Measurements from ENCODE around the gene ZFAND3.

The ZFAND3 gene

GRCh38 chr6:37919417-37920157 is 100.1 kb downstream of the ZFAND3 start:
- DNase-seq (ENCODE audit: low spot score) = no peak
- in situ Hi-C loops (cut with MboI; ENCODE audit: low sequenced_read_pairs, unreplicated experiment) = no loop called here
- TF ChIP-seq, protein P1, sequence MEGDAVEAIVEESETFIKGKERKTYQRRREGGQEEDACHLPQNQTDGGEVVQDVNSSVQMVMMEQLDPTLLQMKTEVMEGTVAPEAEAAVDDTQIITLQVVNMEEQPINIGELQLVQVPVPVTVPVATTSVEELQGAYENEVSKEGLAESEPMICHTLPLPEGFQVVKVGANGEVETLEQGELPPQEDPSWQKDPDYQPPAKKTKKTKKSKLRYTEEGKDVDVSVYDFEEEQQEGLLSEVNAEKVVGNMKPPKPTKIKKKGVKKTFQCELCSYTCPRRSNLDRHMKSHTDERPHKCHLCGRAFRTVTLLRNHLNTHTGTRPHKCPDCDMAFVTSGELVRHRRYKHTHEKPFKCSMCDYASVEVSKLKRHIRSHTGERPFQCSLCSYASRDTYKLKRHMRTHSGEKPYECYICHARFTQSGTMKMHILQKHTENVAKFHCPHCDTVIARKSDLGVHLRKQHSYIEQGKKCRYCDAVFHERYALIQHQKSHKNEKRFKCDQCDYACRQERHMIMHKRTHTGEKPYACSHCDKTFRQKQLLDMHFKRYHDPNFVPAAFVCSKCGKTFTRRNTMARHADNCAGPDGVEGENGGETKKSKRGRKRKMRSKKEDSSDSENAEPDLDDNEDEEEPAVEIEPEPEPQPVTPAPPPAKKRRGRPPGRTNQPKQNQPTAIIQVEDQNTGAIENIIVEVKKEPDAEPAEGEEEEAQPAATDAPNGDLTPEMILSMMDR (IDR thresholded peaks at IDR 0.05; ENCODE audit: borderline replicate concordance, control extremely low read depth, extremely low read depth, insufficient read depth, missing control alignments) = no peak

GRCh38 chr6:37920667-37921066 is 101.1 kb downstream of the ZFAND3 start:
- no peak for DNase-seq (ENCODE audit: low spot score)
- in situ Hi-C loops (cut with MboI; ENCODE audit: low sequenced_read_pairs, unreplicated experiment) = no loop called here
- TF ChIP-seq, protein P1 (IDR thresholded peaks at IDR 0.05; ENCODE audit: borderline replicate concordance, control extremely low read depth, extremely low read depth, insufficient read depth, missing control alignments) = no peak

DNA sequence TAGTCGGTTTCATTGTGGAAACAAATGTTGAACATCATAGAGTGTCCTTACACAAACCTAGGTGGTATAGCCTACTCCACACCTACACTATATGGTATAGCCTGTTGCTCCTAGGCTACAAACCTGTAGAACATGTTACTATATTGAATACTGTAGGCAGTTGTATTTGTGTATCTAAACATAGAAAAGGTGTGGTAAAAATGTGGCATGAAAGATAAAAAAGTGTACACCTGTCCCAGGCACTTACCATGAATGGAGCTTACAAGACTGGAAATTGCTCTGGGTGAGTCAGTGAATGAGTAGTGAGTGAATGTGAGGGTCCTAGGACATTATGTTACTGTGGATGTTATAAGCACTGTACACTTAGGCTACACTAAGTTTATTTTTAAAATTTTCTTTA is 103.0 kb downstream of the ZFAND3 start:
- in situ Hi-C loops (cut with MboI; ENCODE audit: low sequenced_read_pairs, unreplicated experiment) = no loop called here
- TF ChIP-seq, protein P1 (IDR thresholded peaks at IDR 0.05; ENCODE audit: borderline replicate concordance, control extremely low read depth, extremely low read depth, insufficient read depth, missing control alignments) = no peak
- DNase-seq (ENCODE audit: low spot score) = no peak

- DNase-seq (ENCODE audit: low spot score) = no peak
- in situ Hi-C loops (cut with MboI; ENCODE audit: low sequenced_read_pairs, unreplicated experiment) = no loop called here
- TF ChIP-seq, protein P1 (IDR thresholded peaks at IDR 0.05; ENCODE audit: borderline replicate concordance, control extremely low read depth, extremely low read depth, insufficient read depth, missing control alignments) = no peak
These were observed 104.0 kb downstream of the ZFAND3 start for GRCh38 chr6:37923514-37923913.

DNA sequence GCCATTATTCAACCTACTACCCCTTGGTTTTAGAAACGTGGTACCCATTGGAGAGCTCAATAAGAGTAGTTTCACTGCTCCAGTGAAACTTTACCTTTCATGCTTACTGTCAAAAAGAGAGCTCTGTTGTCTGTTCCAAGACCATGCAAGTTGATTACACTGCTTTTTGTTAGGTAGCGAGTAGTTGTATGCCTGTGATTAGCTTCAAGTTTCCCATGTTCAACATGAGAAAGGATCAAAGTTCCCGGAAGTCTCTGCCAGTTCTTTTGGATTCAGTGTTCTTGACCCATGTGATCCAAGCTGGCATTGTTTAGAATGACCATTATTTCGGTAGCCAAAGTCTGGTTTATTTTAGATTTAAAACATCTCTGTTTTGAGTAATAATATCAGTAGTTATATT is 107.1 kb downstream of the ZFAND3 start:
- in situ Hi-C loops (cut with MboI; ENCODE audit: low sequenced_read_pairs, unreplicated experiment) = no loop called here
- TF ChIP-seq, protein P1 (IDR thresholded peaks at IDR 0.05; ENCODE audit: borderline replicate concordance, control extremely low read depth, extremely low read depth, insufficient read depth, missing control alignments) = no peak
- DNase-seq (ENCODE audit: low spot score) = no peak

DNA sequence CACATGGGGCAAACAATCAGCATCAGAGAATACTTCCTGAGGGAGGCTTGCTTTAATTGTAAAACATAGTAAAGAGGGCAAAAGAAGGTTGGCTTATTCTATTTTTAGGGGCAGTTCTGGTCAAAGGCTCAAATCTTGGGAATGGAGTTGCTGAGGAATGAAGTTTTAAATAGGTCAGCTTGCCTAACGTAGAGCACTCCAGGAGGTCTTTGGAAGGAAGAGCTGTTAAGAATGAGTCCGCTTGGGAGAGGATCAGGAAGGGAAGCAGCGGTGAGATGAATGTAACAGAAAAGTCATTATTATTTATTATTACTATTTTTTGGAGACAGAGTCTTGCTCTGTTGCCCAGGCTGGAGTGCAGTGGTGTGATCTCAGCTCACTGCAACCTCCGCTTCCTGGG is 108.7 kb downstream of the ZFAND3 start:
- TF ChIP-seq, protein P1 (IDR thresholded peaks at IDR 0.05; ENCODE audit: borderline replicate concordance, control extremely low read depth, extremely low read depth, insufficient read depth, missing control alignments) = no peak
- DNase-seq (ENCODE audit: low spot score) = no peak
- in situ Hi-C loops (cut with MboI; ENCODE audit: low sequenced_read_pairs, unreplicated experiment) = no loop called here

All from GM13976 (cell line).